KMS-11 (cell line): Measurements from ENCODE around the gene VN1R5.

Source experiments
- H2AFZ ChIP-seq: fragments of 200-600 bp; sonication (generic); 2 replicates; pipeline ENCODE4 v1.6.1; 2016; ENCODE audit warnings: antibody characterized with exemption, mixed run types, low read depth
- H3K27ac ChIP-seq: fragments of 200-600 bp; sonication (generic); 2 replicates; pipeline ENCODE4 v1.6.1; 2016; ENCODE audit warnings: mild to moderate bottlenecking, mixed run types
- H3K27me3 ChIP-seq: fragments of 200-600 bp; sonication (generic); 2 replicates; pipeline ENCODE4 v1.6.1; 2017; ENCODE audit warnings: mild to moderate bottlenecking, low read depth, mixed run types, moderate library complexity; ENCODE audit not compliant: insufficient read depth
- H3K36me3 ChIP-seq: fragments of 200-600 bp; sonication (generic); 2 replicates; pipeline ENCODE4 v1.6.1; 2017; ENCODE audit warnings: mild to moderate bottlenecking, mixed run types; ENCODE audit not compliant: insufficient read depth
- H3K4me1 ChIP-seq: fragments of 200-600 bp; sonication (generic); 2 replicates; pipeline ENCODE4 v1.6.1; 2016; ENCODE audit warnings: mild to moderate bottlenecking, low read depth, mixed run types; ENCODE audit not compliant: poor library complexity, severe bottlenecking
- H3K4me2 ChIP-seq: fragments of 200-600 bp; sonication (generic); 2 replicates; pipeline ENCODE4 v1.7.0; 2016; ENCODE audit warnings: mild to moderate bottlenecking, mixed run types
- H3K4me3 ChIP-seq: fragments of 200-600 bp; sonication (generic); IDR thresholded peaks from 2 replicates; pipeline ENCODE4 v1.6.1; 2017; ENCODE audit warnings: low read depth, low read length, mixed read lengths; ENCODE audit not compliant: insufficient read depth
- H3K79me2 ChIP-seq: fragments of 200-600 bp; sonication (generic); 2 replicates; pipeline ENCODE4 v1.6.1; 2016; ENCODE audit warnings: low read depth, mixed run types; ENCODE audit not compliant: insufficient read depth
- H3K9ac ChIP-seq: fragments of 200-600 bp; sonication (generic); 2 replicates; pipeline ENCODE4 v1.6.1; 2016; ENCODE audit warnings: mild to moderate bottlenecking, mixed run types
- H4K20me1 ChIP-seq: fragments of 200-600 bp; sonication (generic); 2 replicates; pipeline ENCODE4 v1.6.1; 2016; ENCODE audit warnings: mild to moderate bottlenecking, mixed run types; ENCODE audit not compliant: insufficient read depth
- CTCF ChIP-seq: fragments of 200-600 bp; sonication (generic); conservative IDR thresholded peaks from 2 replicates; pipeline ENCODE4 v1.6.1; 2017; ENCODE audit warnings: low read depth, mild to moderate bottlenecking, antibody characterized with exemption, low read length, moderate library complexity, mixed read lengths

Gene VN1R5

GRCh38 chr1:247298701-247299100 is 42.8 kb downstream of the VN1R5 start:
- peaks cover 10% of the 10 kb centered on the region for H3K4me1 ChIP-seq
- H3K79me2 ChIP-seq, result no peaks in the 10 kb centered on the region
- no peaks in the 10 kb centered on the region for H3K27me3 ChIP-seq
- H3K4me3 ChIP-seq, result no peak overlapping the region
- H3K4me2 ChIP-seq, result no peak overlapping the region
- H2AFZ ChIP-seq, result no peak overlapping the region
- no peak for TF ChIP-seq CTCF
- no peaks in the 10 kb centered on the region for H3K36me3 ChIP-seq
- H3K9ac ChIP-seq, result no peak overlapping the region
- H3K27ac ChIP-seq, result no peak overlapping the region
- no peaks in the 10 kb centered on the region for H4K20me1 ChIP-seq

GRCh38 chr1:247299723-247300381 is 44.0 kb downstream of the VN1R5 start:
- peaks cover 10% of the 10 kb centered on the region for H3K4me1 ChIP-seq
- no peaks in the 10 kb centered on the region for H4K20me1 ChIP-seq
- no peaks in the 10 kb centered on the region for H3K27me3 ChIP-seq
- no peaks in the 10 kb centered on the region; the same call in 1 of the 2 replicates for H3K36me3 ChIP-seq
- no peak overlapping the region for H3K4me2 ChIP-seq
- no peak for TF ChIP-seq CTCF
- H3K4me3 ChIP-seq, result no peak overlapping the region
- H2AFZ ChIP-seq, result no peak overlapping the region
- H3K27ac ChIP-seq, result no peak overlapping the region
- no peaks in the 10 kb centered on the region for H3K79me2 ChIP-seq
- H3K9ac ChIP-seq, result no peak overlapping the region

- TF ChIP-seq CTCF, result no peak
- Histone ChIP-seq H3K27ac (no peak overlapping the region), H3K9ac (no peak overlapping the region), H3K79me2 (no peaks in the 10 kb centered on the region), H3K4me3 (no peak overlapping the region), H3K27me3 (no peaks in the 10 kb centered on the region), H4K20me1 (no peaks in the 10 kb centered on the region), H2AFZ (no peak overlapping the region), H3K36me3 (no peaks in the 10 kb centered on the region; the same call in 1 of the 2 replicates), H3K4me1 (peaks cover 10% of the 10 kb centered on the region), H3K4me2 (no peak overlapping the region)
These were observed 44.8 kb downstream of the VN1R5 start for GRCh38 chr1:247300491-247301175.

- H3K4me1 ChIP-seq, result peaks cover 10% of the 10 kb centered on the region
- H3K4me2 ChIP-seq, result no peak overlapping the region
- H3K36me3 ChIP-seq, result no peaks in the 10 kb centered on the region; the same call in 1 of the 2 replicates
- no peak for TF ChIP-seq CTCF
- H3K79me2 ChIP-seq, result no peaks in the 10 kb centered on the region
- H3K4me3 ChIP-seq, result no peak overlapping the region
- no peaks in the 10 kb centered on the region for H4K20me1 ChIP-seq
- no peak overlapping the region for H3K27ac ChIP-seq
- H3K9ac ChIP-seq, result no peak overlapping the region
- no peaks in the 10 kb centered on the region for H3K27me3 ChIP-seq
- no peak overlapping the region for H2AFZ ChIP-seq
These were observed 45.3 kb downstream of the VN1R5 start for GRCh38 chr1:247301176-247301540.
